GM19035 (cell line): ENCODE results near the gene TIAM1.

ENCODE experiments used
- ATAC-seq: cut with Tn5 transposase; IDR thresholded peaks from one replicate; pipeline ENCODE4 v1.9.1; 2021; ENCODE audit not compliant: unreplicated experiment

TIAM1 gene

GRCh38 chr21:31218830-31219608 is 125.0 kb downstream of the TIAM1 start:
- no peak for ATAC-seq

GRCh38 chr21:31216206-31216605 is 127.9 kb downstream of the TIAM1 start:
- no peak for ATAC-seq

- ATAC-seq, result no peak
Measured at GRCh38 chr21:31213787-31214186, 130.3 kb downstream of the TIAM1 start.

- no peak for ATAC-seq
Measured at GRCh38 chr21:31211836-31212235, 132.2 kb downstream of the TIAM1 start.

- no peak for ATAC-seq
Measured at GRCh38 chr21:31205412-31205811, 138.6 kb downstream of the TIAM1 start.

GRCh38 chr21:31204801-31205200 is 139.3 kb downstream of the TIAM1 start:
- no peak for ATAC-seq

- no peak for ATAC-seq
Measured at GRCh38 chr21:31203431-31204054, 140.5 kb downstream of the TIAM1 start.

- no peak for ATAC-seq
Measured at GRCh38 chr21:31201548-31201947, 142.5 kb downstream of the TIAM1 start.

GRCh38 chr21:31201144-31201543 is 142.9 kb downstream of the TIAM1 start:
- no peak for ATAC-seq

GRCh38 chr21:31198575-31198974 is 145.5 kb downstream of the TIAM1 start:
- ATAC-seq, result no peak

GRCh38 chr21:31196724-31197123 is 147.3 kb downstream of the TIAM1 start:
- no peak for ATAC-seq

- ATAC-seq, result no peak
Measured at GRCh38 chr21:31195334-31196015, 148.6 kb downstream of the TIAM1 start.

- ATAC-seq, result no peak
Measured at GRCh38 chr21:31194510-31195293, 149.4 kb downstream of the TIAM1 start.

- ATAC-seq, result no peak
Measured at GRCh38 chr21:31193761-31194160, 150.3 kb downstream of the TIAM1 start.

- no peak for ATAC-seq
Measured at GRCh38 chr21:31191553-31191952, 152.5 kb downstream of the TIAM1 start.

GRCh38 chr21:31190516-31190915 is 153.5 kb downstream of the TIAM1 start:
- no peak for ATAC-seq

GRCh38 chr21:31187499-31187898 is 156.6 kb downstream of the TIAM1 start:
- ATAC-seq, result no peak

GRCh38 chr21:31186916-31187315 is 157.1 kb downstream of the TIAM1 start:
- no peak for ATAC-seq

GRCh38 chr21:31185663-31186062 is 158.4 kb downstream of the TIAM1 start:
- ATAC-seq, result no peak

- no peak for ATAC-seq
Measured at GRCh38 chr21:31184876-31185275, 159.2 kb downstream of the TIAM1 start.

- no peak for ATAC-seq
Measured at GRCh38 chr21:31184459-31184858, 159.6 kb downstream of the TIAM1 start.
